ENCODE measurements around the gene TBC1D21. TPM values are rescaled to one million over a fixed set of nuclear protein-coding genes. Genes with fewer than 3 reads are reported as not detected.

The TBC1D21 gene
- not detected in 2 replicates for total RNA-seq

GRCh38 chr15:73873456-73873855 is at the start of gene TBC1D21:
TBC1D21 (plus strand) TSS chr15:73873564; CDS start chr15:73873710, 146 bp downstream.

GRCh38 chr15:73926219-73927002 is 53.0 kb downstream of the TBC1D21 start, which contains the start of gene LOXL1:
LOXL1 (plus strand) TSS chr15:73926462; CDS start chr15:73926784, 322 bp downstream.

Other genes with a start within 250 kb of the TBC1D21 start
- gene NPTN, start 240.2 kb upstream of the TBC1D21 start, total RNA-seq, result 70.4 and 79.2 TPM in 2 replicates
- 91.6 and 108 TPM in 2 replicates for gene CD276, start 189.2 kb upstream of the TBC1D21 start, total RNA-seq
- 0.17 and 0.30 TPM in 2 replicates for gene INSYN1, start 120.2 kb upstream of the TBC1D21 start, total RNA-seq
- 112 and 113 TPM in 2 replicates for gene LOXL1, start 52.9 kb downstream of the TBC1D21 start, total RNA-seq
- gene STOML1, start 118.7 kb downstream of the TBC1D21 start, total RNA-seq, result 20.4 and 22.9 TPM in 2 replicates
- gene PML, start 121.2 kb downstream of the TBC1D21 start, total RNA-seq, result 25.1 and 39.2 TPM in 2 replicates
- gene GOLGA6A, start 209.0 kb downstream of the TBC1D21 start, total RNA-seq, result not detected in 2 replicates

Data from bronchus fibroblast of lung (primary cell).